Activated T-cell treated with anti-CD3 and anti-CD28 coated beads, Interleukin-2, amount 50 U/mL, for 1 hour (primary cell): ENCODE data around the gene BMAL1.
"Not testable (repeated sequence)": the region's sequence is repeated elsewhere in the genome, so short reads cannot be mapped to it uniquely, and the experiment has no call there.

Experiments used
- DNase-seq: peaks from one replicate; pipeline ENCODE4 v3.0.0-alpha.2; 2020

BMAL1 gene

DNA sequence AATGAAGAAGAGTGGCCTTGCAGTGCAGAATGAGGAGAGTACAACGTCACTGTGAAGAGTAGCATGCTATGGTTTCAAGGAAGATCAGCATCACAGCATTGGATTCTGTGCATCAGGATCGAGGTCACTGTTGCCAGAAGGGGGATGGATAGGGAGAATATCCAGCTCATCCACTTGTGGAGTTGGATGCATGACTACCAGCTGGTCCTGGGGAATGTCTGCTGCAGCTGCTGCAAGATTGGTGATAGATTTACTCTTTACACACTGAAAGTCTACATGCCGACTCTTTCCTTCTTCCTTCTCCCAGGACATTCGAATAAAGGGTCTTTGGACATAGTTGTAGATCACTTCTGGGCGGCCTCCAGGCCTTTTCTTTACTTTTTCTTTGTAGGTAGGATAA lies 111.2 kb downstream of the BMAL1 start:
- no peak for DNase-seq

DNA sequence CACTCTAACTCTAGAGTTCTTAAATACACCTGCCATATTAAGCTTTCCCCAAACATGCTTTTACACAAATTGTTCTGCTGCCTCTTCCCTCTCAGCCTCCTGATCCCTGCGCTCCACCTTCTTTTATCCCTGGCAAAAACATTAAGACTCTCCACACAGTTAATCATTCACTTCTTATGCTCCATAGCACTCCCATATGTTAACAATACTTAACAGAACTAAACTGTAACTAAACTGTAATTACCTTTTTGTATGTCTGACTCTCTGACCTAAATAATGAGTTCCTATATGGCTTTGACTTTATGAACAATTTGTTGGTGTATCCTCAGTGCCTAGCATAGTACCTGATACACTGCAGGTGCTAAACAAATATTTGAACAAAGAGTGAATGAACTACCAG lies 113.6 kb downstream of the BMAL1 start:
- DNase-seq, result no peak

DNA sequence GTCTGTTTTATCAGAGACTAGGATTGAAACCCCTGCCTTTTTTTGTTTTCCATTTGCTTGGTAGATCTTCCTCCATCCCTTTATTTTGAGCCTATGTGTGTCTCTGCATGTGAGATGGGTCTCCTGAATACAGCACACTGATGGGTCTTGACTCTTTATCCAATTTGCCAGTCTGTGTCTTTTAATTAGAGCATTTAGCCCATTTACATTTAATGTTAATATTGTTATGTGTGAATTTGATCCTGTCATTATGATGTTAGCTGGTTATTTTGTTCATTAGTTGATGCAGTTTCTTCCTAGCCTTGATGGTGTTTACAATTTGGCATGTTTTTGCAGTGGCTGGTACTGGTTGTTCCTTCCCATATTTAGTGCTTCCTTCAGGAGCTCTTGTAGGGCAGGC lies 120.7 kb downstream of the BMAL1 start:
- DNase-seq, result not testable (repeated sequence)

DNA sequence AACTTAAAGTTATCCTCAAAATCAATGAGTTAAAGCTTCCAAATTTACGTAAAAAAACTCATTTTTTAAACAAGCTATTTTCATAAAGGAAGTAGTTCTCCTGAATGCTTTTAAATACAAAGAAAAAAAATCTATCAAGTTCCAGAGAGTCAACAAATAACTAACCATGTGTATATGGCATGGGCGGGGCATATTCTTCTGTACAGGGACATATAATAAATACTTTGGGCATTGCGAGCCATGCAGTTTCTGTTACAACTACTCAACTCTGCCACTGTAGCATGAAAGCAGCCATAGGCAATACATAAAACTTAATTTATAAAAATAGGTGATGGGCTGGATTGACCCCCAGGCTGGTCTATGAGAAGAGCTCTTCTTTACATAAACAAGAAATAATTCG lies 127.6 kb downstream of the BMAL1 start:
- no peak for DNase-seq

DNA sequence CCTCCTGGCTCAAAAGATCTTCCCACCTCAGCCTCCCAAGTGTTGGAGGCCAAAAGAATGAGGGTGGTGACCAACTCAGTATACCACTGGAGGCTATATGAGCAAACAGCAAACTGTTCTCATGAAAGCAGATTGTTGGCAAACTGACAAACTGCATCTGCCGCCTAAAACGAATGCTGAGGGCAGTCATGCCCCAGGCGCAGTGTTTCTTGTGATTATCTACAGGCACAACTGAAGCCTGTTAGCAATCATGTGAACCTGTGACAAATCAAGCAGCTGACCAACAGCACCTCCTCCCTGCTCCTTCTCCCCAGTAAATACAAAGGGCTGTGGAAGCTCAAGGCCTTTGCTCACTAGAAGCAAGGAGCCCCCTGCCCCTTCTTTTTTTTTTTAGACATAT lies 137.6 kb downstream of the BMAL1 start:
- no peak for DNase-seq

DNA sequence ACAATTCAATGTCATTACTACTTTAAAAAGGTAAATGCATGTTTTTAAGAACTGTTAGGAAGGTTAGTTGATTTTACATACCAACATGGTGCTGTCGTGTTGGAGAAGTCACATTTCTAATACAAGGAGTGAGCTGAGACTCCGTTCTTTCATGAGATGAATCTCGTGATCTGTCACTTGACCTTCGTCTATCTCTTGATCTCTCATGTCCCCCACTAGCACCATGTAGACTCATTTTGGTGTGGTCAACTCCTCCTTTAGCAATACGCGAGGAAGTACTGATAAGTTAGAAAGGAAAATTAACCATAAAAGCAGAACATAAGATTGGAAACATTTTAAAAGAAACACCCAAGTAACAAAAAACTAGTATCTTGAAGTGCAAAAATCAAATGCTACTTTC lies 144.0 kb downstream of the BMAL1 start:
- no peak for DNase-seq

DNA sequence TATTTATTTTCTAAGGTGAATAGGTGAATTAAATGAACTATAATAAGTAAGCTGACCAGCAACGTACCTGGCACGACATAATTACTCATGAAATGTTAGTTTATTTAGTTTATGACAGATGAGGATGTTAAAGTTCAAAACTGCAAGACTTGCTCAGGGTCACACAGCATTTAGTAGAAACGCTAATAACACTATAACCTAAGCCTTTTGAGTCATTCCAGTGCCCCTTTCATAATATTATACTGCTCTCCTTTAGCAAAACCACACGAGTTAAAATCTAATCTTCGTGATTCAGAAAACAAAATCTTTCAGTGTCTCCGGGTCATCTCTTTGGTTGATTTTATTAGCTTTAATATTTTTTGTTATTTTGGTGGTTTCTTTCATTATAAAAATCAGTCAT lies 145.8 kb downstream of the BMAL1 start:
- DNase-seq, result no peak

DNA sequence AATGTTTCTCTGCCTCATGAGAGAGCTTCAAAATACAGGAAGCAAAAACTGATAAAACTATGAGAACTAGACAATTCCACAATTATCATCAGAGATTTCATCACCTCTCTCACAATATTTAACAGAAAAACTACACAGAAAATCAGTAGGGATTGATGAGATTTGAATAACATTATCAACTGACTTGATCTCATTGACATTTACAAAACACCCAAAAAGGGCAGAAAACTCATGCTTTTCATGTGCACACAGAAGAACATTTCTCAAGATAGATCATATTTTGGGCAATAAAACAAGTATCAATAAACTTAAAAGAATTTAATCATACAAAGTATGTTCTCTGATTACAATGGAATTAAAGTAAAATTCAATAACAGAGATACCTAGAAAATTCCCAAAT lies 149.8 kb downstream of the BMAL1 start:
- no peak for DNase-seq

DNA sequence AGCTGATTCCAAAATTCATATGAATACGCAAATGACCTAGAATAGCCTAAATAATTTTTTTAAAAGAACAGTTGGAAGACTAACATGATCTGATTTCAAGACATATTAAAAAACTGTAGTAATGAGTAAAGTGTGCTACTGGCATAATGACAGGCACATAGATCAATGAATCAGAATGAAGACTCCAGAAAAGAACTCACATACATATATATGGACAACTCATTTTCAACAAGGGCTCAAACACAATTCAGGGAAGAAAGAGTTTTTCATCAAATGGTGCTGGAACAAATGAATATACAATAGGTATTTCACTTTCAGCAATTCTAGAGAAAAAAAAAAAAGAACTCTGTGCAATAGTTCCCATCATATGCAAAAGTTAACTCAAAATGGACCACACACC lies 151.7 kb downstream of the BMAL1 start:
- DNase-seq, result no peak

DNA sequence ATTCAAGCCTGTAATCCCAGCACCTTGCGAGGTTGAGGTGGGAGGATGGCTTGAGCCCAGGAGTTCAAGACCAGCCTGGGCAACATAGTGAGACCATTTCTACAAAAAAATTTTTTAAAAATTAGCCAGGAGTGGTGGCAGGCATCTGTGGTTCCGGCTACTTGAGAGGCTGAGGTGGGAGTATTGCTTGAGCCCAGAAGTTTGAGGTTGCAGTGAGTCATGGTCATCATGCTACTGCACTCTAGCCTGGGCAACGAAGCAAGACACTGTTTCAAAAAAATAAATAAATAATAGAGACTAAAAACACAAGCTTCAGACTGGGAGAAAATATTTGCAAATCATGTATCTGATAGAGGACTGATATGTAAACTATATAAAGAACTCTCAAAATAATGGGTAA lies 152.2 kb downstream of the BMAL1 start:
- DNase-seq, result no peak

DNA sequence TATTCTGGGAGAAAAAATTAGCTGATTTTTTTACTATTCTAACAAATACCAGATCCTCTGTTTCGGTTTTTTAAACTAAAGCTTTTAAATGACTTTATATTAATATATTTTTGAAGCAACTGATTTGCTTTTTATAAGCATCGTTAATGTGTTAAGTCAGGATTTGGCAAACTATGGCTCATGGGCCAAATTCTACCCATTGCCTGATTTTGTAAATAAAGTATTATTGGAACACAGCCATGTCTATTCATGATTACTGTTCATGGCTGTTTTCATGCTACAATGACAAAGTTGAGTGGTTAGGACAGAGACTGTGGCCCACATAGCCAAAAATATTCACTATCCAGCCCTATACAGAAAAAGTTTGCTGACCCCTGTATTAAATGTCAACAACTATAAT lies 155.8 kb downstream of the BMAL1 start:
- no peak for DNase-seq

DNA sequence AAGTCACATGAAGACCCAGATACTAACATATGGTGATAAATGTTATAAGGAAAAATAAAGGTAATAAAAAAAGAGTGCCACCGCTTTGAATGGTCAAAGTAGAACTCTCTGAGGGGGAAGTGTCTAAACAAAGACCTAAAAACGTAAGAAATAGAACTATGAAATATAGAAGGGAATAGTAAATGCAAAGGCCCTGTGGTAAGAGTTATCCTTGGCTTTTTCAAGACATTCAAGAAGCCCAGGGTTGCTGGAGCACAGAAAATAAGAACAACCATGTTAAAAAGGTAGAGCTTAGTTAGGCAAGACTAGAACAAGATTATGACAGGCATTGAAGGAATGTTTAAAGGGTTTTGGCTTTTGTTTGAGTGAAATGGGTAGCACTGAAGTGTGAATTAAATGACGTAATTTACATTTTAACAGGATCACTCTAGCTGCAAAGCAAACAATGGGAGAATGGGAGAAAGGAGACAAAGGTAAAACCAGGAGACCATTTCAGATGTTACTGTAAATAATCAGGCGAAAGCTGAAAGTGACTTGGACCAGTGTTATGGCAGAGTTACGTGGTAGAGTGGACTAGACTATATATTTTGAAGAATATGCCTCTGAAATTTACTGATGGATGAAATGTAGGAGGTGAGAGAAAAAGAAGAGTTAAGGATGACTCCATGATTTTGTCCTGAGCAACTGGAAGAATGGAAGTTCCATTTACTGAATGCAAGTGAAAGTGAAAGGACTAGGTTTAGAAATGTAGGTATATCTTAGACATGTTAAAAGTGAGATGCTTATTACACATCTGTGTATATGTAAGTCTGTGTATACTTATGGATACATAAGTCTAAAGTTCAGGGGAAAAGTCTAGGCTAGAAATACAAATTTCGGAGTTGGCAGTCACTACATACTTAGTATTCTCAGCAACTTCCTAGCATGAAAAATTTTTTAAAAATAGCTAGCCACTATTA lies 156.9 kb downstream of the BMAL1 start:
- no peak for DNase-seq

DNA sequence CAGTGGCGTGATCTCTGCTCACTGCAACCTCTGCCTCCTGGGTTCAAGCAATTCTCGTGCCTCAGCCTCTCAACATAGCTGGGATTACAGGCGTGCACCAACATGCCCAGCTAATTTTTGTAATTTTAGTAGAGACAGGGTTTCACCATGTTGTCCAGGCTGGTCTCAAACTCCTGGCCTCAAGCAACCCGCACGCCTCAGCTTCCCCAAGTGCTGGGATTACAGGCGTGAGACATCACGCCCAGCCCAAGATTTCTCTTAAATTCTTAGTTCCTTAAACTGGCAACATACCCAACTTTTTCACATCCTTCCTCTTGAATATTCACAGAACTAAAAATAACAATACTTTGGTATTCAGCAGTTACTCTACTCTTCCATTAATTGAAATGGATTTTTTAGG lies 159.2 kb downstream of the BMAL1 start:
- DNase-seq, result not testable (repeated sequence)
